Globus pallidus (tissue), 1 donor: ENCODE results near the gene PDE6H.

Experiments
- DNase-seq: peaks from one replicate; pipeline ENCODE4 v3.0.0-alpha.2; 2015; ENCODE audit warnings: low spot score

PDE6H gene

DNA sequence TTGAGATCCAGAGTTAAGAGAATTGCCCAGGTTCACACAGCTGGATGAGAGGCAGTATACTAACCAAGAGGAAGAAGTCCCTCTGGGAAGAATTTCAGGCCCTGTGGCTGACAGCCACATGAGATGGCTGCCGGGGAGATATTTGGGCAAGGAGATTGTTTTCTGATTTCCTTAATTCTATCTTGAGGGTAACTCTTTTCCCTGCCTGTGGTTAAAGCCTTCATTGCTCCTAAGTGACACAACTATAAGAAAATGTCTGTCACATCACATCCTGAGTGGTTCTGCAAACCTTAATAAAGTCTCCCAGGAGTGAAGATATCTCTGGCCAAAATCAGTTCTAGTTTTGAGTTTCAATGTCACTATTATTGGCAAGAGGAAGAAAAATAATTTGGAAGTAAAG is 21.0 kb upstream of the PDE6H start:
- no peak for DNase-seq

DNA sequence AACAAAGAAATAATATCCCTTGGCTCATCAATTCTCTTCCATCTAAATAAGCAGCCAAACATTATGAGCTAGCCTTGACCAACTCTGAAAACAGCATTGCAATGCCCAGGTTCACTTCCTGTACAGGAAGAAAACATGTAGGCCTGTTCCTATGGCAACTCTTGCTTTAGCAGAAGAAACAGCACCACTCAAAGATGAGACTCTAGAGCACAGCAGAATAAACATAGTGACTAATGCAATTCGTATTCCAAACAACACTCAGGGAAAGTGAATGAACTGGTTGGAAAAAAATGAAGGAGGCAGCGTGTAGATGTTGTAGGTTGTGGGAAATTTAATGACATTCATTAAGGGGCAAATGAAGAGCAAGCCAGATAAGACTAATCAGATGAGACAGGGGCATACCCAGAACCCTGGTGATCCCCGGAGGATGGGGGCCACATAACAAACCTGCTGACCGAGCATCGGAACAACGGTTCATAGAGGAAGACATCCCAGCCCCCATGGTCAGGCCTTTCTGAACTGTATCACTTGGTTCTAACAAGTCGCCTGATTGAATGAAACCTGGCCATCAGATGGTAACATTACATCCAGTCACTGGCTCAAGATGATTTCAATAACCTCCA is 20.4 kb upstream of the PDE6H start:
- no peak for DNase-seq

DNA sequence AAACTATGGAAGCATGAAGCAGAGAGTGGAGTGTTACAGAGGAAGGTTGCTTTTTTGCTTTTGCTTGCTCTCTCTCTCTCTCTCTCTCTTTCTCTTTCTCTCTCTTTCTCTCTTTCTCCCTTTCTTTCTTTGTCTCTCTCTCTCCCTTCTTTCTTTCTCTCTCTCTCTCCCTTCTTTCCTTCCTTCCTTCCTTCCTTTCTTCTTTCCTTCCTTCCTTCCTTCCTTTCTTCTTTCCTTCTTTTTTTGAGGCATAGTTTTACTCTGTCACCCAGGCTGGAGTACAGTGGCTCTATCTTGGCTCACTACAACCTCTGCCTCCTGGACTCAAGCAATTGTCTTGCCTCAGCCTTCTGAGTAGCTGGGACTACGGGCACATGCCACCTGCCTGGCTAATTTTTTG is 19.1 kb upstream of the PDE6H start:
- no peak for DNase-seq

DNA sequence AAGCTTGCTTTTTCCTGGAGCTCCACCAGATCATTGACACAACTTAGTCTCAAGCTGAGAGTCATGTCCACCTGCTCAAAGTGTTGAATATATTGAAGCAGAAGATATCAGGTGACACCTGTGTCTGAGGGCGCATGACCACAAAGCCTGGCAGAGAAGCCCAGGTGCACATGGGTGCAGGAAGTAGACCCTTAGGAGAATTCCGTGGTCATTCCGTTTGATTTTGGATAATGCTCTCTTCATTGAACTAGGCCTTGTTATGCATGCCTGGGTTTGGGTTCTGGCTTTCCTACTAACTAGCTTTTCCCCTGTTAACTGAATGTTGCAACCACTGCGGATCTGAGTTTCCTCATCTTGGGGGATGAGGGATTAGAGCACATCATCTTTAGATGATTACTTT is 18.6 kb upstream of the PDE6H start:
- DNase-seq: no peak

DNA sequence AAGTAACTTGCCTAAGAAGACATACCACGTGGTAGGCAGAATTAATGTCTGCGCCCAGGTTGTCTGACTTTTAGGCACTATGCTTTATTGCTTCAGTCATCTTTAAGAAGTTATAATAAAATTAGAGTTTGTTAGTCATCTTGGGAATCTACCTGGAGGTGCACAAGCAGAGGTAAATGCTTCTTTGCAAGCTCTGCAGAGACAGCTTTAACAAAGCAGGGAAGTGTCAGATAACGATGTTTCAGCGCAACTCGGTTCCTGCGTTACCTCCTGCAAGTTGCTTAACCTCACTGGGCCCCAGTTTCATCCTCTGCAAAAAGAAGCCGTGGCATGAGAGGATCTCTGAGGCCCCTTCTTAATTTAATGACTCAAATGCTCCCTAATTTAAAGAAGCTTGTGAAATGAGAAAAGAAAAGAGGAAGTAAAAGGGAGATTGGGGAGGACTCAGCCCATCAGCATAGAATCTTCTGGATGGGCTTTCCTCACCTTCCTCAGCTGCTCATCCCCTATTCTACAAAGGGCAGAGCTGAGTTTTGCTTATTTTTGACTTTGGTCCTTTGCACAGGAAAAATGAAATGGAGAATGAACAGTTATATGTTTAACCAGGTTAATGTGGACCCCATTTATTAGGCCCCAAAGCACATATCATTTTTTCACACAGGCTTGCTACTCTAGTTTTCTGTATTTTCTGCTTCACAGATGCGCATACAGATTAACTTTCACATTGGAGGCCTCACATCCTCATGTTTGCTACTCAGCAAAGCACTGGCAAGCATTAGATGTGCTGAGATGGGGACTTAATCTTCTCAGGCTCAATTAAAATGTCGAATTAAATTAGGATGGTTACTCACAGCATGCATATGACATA is 16.6 kb upstream of the PDE6H start:
- DNase-seq: peak; percentile 22

DNA sequence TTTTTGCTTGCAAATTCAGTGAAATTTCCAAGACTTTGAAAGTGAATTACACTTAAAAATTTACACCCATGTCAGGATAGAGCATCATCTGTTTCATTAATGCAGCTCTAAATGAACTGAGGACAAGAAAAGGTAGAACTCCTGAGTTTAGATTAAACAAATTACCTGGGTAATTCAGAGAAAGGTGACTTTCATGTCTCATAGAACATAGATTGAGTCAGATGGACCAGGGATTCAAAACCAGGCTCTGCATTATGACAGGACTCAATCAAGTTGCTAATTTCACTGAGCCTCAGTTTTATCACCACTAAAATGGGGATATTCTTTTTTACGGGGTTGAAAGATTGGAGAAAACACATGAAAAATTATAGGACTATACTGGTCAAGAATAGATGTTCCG is 15.9 kb upstream of the PDE6H start:
- DNase-seq: no peak

DNA sequence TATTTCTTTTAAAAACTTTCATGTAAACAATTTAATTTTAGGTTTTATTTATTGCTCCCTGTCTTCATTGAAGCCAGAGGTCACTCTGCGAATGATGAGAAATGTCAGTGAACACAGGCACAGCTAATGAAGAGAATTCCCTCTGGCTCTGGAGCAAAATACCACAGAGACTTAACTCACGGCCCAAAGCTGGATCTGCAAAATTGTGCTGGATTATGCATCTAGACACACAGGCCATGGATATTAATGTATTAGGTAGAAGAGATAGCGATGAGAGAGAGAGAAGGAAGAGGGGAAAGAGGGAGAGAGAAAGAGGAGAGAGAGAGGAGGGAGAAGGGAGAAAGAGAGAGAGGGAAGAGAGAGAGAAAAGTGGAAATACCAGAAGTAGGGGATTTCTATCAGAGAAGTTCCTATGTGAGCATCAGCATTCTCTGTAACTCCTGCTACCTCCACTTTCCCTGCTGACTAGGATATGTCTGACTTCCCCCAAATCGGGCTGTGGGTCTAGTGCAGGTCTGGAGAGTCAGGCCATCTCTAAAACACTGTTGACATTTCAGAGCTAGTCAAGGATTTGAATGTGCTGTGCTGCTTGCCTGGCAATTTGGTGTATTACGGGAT is 15.2 kb upstream of the PDE6H start:
- DNase-seq: no peak

DNA sequence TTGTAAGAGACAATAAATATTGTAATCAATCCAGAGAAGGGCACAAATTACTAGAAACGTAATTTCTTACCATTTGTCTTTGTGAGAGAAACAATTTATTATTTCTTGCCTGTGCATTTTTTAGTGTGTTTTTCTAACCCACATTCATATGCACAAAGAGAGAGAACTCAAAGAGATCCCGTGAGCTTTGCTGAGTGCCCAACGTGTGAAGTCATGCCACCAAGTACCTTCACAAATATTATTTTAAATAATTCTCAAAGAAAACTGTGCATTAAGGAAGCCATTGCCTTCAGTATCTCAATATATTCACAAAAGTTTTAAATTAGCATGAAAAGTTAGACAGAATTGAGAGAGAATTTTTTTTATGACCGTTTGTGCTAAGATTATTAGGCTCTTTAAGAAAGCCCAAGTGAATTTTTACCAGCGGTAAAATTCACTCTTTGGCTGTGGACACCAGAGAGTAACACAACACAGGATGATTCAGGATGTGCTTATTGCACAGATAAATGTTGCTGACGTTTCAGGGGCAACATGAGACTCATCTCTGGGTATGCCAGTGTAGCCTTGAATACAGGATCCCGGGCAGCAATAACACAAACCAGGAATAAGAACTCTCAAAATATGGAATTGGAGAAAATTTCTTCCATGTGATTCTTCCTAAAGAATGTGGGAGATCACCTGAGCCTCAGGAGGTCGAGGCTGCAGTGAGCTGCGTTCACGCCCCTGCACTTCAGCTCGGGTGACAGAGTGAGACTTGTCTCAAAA is 14.3 kb upstream of the PDE6H start:
- no peak for DNase-seq

DNA sequence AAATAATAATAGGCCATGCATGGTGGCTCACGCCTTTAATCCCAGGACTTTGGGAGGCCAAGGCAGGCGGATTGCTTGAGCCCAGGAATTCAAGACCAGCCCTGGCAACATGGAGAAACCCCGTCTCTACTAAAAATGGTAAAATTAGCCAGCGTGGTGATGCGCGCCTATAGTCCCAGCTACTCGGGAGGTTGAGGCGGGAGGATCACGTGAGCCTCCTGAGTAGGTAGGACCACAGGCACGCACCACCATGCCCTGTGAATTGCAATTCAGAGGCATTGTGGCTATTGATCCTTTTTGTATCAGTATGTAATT is 13.8 kb upstream of the PDE6H start:
- DNase-seq: no peak

DNA sequence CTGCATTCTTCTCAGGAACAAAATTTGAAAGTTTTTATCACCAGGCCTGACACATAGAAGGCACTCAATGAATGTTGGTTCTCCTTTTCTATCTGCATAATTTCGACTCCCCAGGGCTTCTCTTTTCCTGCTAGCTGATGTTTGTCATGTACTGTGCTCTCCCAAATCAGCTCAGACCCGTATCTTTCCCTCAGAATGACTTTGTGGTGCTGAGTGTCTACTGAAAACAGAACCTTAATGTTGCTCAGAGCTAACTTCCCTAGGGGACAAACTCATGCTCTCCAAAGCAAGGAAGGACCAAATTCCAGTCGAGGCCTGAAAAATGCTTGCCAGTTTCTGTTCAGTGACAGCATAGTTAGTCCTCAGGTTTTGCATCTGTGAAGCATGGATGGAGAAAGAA is 13.4 kb upstream of the PDE6H start:
- DNase-seq: peak; percentile 28

DNA sequence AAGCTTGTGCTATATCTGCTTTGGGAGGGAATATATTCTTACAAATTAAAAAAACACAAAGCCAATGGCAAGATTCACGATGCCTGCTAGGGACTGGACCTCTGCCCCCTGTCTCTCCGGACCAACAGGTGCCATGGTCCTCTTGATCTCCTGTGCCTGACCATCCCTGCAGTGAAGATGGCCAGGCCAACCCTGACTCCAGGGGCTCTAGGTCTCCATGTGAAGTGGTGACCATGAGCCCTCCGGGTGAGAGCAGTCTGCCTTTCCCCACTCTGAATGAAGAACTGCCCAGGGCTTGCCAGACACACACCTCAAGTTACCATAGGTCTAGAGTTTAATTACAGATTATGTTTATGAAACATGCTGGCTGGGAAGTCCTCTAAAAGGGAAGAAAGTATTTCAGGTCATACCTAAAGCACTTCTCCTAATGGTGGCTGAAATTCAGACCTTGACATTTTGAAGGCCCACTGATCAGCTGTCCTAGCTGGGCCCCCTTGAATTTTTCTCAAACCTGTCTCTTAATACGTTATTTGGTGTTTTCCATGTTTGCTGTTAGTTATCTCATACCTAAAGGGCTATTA is 12.8 kb upstream of the PDE6H start:
- no peak for DNase-seq

DNA sequence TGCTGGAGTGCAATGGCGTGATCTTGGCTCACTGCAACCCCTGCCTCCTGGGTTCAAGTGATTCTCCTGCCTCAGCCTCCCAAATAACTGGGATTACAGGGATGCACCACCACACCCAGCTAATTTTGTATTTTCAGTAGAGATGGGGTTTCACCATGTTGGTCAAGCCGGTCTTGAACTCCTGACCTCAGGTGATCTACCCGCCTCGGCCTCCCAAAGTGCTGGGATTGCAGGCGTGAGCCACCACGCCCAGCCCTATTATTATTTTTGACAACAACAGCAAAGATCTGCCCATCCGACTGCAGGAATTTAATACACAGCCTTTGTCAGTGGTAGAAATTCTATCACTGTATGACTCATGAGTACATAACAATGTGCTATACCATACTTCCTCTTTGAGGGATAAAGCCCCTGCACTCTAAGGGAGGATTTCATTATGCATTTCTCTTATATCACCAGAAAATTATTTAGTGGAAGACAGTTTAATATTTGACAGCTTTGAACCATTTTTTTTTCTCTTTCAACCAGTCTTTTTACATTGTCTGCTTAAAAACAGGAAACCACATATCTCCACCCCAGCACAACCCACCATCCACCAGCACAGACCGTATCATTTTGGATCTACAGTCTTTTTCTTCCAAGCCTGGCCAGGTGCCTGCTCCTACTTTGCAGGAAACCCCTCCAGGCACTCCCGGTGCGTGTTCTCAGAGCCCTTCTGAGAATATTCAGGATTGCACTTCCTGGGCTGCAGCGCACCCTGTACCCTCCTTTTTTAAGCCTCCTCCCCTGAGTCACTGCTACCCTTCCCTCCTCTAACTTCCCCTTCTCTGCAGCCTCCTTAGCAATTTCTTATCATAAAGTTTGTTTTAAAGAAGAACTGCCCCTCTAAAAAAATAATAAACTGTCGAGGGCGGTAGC is 12.0 kb upstream of the PDE6H start:
- peak; percentile 19 for DNase-seq

DNA sequence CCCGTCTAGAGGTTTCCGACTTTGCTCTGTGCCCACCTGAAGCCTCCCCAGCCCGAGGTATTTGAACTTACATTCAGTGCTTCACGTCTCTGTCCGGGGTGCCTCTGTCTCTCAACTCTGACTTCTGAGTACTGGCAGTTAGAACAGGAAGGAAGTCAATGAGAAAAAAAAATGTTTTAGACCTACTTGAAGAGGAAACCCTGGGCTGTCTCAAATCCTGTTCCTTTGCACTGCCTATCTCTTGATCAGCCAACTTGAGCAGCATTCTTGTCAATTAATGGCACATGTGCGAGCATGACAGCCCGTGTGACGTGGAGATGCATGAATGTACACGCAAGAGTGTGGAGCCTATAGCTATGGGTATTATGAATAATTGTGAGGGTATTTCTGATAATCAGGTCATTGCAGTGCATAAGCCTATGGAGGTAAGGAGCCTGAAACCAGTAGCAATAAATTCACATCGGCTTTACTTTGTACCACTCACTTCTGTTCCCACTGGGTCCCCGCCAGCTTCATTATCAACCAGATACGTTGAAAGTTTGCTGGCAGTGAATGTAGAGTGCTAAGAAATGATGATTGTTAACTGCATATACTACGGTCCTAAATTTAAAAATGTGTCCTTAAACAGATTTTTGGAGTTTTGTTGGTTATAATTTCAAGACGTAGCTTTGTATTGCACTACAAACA is 11.2 kb upstream of the PDE6H start, which contains the start of gene ARHGDIB:
Gene ARHGDIB (minus strand): TSS at position 136 of the 687 bp plus-strand sequence. CDS start 10,889 bp downstream, outside the sequence.
- DNase-seq: peak; percentile 46

DNA sequence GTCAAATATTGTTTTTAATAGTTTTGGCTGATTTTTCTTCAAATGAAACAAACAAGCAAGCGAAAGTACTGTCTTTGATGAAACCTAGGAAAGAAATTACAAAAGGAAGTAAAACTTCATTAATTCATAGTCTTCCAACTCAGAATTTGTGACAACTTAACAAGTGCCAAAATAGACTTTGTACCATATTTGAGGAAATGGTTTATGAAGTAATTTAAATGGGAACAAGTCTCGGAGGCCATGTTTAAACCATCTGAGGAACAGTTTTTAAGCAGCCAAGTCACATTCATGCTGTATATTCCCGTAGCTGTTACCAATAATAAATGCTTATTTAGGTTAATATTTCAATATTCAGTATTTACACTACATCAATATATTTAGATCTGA is 10.7 kb upstream of the PDE6H start:
- no peak for DNase-seq

DNA sequence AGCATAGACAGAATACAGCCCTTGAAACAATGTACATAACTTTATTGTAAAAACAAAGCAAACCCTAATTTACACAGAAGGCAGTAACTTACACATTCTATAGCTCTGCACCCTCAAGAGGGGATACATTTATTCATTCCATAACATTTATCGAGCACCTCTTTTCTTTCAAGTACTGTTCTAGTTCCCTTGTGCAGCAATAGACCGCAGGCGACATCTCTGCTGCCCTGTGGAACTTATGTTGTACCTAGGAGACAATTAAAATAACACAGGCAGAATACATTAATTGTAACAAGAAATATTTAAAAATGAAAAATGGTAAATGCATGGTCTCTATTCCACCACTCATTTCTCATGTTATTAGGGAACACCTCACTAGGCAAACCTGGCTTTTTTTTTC is 10.0 kb upstream of the PDE6H start:
- DNase-seq: no peak

DNA sequence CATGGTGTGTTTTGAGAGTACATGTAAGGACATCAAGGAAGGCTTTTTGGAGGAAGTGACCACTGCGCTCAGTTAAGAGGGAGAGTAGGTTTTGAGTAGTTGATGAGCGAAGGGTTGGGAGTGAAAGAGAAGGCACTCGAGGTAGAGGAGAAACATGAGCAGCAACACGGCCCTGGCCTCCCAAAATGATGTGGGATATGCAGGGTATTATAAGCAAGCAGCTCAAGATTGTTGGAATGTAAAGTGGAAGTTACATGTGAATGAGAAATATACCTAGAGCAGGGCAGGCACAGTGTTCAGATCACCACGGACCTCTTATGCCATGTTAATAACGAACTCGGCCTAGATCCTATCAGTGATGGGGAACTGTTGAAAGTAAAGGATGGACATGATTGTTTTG is 9.3 kb upstream of the PDE6H start:
- no peak for DNase-seq

DNA sequence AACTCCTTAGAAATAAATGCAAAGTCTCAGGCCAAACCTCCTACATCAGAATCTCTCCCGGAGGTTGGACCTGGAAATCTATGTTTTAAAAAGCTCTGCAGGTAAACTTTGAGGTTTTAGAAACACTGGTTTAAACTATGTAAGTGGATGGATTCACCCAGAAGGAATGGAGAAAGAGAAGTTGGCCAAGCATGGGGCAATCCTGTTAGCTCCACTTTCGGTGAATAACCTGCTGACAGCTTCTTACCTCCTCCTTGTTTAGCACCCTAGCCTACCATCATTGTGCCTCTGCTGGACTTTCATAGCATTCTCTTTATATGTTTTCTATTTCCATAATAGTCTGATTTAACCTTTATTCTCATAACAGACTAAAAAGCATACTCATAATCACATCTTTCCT is 8.4 kb upstream of the PDE6H start:
- no peak for DNase-seq

DNA sequence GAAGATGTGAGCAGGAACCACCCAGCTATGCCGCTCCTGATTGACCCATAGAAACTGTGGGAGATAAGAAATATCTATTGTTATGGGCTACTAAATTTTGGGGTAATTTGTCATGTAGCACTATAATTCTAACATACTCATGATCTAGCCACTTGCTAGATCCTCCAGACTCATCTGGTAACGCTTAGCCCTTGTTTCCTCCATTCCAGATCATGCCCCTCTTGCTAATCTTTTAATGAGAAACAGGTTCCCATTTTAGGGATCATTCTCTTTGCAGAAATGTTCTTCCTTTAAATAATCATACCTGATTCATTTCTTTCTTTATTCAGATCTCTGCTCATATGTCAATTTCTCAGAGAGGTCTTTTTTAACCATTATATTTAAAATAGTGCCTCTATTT is 7.6 kb upstream of the PDE6H start:
- DNase-seq: no peak

DNA sequence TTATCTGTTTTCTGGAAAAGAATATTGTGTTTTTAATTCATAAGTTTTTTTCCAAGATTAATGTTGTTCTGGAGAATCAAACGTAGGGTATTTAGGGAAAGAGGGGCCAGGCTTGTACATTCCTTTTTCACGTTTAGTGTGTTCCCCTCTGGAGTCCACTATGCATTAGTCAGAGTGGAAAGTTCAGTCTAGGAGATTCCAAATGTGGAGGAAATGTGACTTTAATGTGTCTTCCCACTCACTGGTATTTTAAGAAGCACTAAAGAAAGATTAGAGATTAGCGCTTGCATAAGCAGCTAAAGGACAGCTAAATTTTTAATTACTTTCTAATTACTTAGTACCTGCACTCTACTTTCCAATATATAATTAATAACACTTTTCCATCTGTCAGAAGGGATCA is 4.4 kb upstream of the PDE6H start:
- DNase-seq: no peak

DNA sequence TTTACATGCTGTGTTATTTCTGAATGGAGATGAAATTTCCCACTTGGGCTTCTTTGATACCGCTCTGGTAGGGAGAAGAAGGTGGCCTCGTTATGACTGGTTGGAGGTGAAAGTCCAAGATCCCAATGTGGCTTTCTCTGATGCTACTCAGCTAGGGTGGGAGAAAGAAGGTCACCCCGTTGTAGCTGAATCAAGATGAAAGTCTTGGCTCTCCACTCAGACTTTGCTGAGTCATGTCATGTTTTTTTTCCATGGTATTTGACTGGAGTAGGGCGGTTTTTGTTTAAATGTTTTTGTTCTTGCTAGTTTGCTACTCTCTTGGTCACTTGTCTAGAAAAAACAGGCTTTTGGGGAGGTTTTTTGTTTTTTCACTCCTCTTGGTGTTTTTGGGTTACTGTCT is 2.4 kb upstream of the PDE6H start:
- no peak for DNase-seq

DNA sequence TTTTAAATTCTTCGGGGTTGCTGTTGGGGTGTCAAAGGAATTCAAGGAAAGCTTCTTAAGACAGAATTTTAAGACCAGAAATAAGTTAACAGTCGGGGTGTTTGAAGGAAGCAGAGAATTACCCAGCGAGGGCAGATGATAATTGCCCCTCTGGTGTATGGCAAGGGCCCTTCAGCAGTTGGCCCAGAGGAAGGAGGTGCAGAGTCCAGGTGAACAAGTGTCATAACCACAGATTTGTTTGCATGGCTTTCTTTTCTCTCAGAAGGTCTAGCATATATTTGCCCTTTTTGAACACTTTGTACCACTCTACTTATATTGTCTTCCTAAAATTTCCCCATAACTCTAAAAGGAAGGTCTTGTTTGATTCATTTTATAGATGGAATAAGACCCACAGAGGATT is 1.8 kb downstream of the PDE6H start:
- no peak for DNase-seq
